HCT116 (cell line): ENCODE results near the gene PAFAH1B1. TPM values are rescaled to one million over a fixed set of nuclear protein-coding genes. Genes with fewer than 3 reads are reported as not detected.

Experiments used
- ATAC-seq: fragments of 200-7000 bp; cut with Tn5 transposase; 2 replicates; pipeline ENCODE4 v1.9.1; 2020; ENCODE audit warnings: mild to moderate bottlenecking, moderate library complexity
- BruUV-seq: library from RNA; stranded (reverse); fragments of 400-500 nt; replicated peaks from 2 replicates; lab custom pipeline; 2021; lab: Mats Ljungman, UMichigan
- CTCF ChIA-PET: fragments of 300-600 bp; sonication (Branson Sonifier 250); formaldehyde crosslinking; loops from one replicate; lab custom pipeline; 2021; ENCODE audit warnings: antibody characterized with exemption; lab: Charles Lee
- POLR2A ChIA-PET: fragments of 300-600, 350-600 bp; sonication (Branson Sonifier 250); formaldehyde crosslinking; loops from one replicate; lab custom pipeline; 2021; ENCODE audit warnings: antibody characterized with exemption; lab: Charles Lee
- RAD21 ChIA-PET, 2 experiments: fragments of 300-600 bp; sonication (Branson Sonifier 250); formaldehyde crosslinking; loops; one replicate each; lab custom pipeline; 2023; ENCODE audit warnings: low total read pairs in 2 of 2; ENCODE audit not compliant: uncharacterized antibody in 2 of 2, unreplicated experiment in 2 of 2, low non-redundant PET in 1 of 2; lab: Charles Lee
- DNase-seq: peaks from one replicate; pipeline ENCODE4 v3.0.0-alpha.2; 2010; ENCODE audit warnings: low read depth, low spot score
- H2AFZ ChIP-seq: fragments of 200-600 bp; shearing (Covaris generic), sonication (generic); 2 replicates; pipeline ENCODE4 v1.6.1; 2017; ENCODE audit warnings: low read depth, mixed run types, mixed read lengths, antibody characterized with exemption, low read length; ENCODE audit not compliant: poor library complexity, severe bottlenecking
- H3K27ac ChIP-seq: 2 replicates; pipeline ENCODE4 v1.5.1; 2012; ENCODE audit warnings: low read depth, low read length
- H3K27me3 ChIP-seq: fragments of 200-600 bp; sonication (generic); 2 replicates; pipeline ENCODE4 v1.6.1; 2016; ENCODE audit warnings: mixed run types, low read length, mixed read lengths; ENCODE audit not compliant: insufficient read depth
- H3K36me3 ChIP-seq, 2 experiments: fragments of 200-500 bp in 1 of 2; fragments of 200-600 bp in 1 of 2; sonication (Bioruptor generic) in 1 of 2; sonication (generic) in 1 of 2; 2 replicates each; pipeline versions ENCODE4 v1.5.1 to v1.6.1; 2014 to 2016; ENCODE audit warnings: low read length in 2 of 2, inconsistent platforms in 1 of 2, mixed read lengths in 1 of 2, mixed run types in 1 of 2; ENCODE audit not compliant: insufficient read depth in 2 of 2, control insufficient read depth in 1 of 2
- H3K4me1 ChIP-seq, 2 experiments: fragments of 200-600 bp in 1 of 2; sonication (generic) in 1 of 2; 2 replicates each; pipeline versions ENCODE4 v1.5.1 to v1.6.1; 2012 to 2017; ENCODE audit warnings: low read length in 2 of 2, inconsistent platforms in 1 of 2, mild to moderate bottlenecking in 1 of 2, mixed read lengths in 1 of 2, mixed run types in 1 of 2, moderate library complexity in 1 of 2; ENCODE audit not compliant: insufficient read depth in 2 of 2, control insufficient read depth in 1 of 2
- H3K4me2 ChIP-seq: fragments of 200-600 bp; sonication (generic); 2 replicates; pipeline ENCODE4 v1.6.1; 2017; ENCODE audit warnings: mixed run types, low read length, mixed read lengths
- H3K4me3 ChIP-seq, 2 experiments: fragments of 200-600 bp in 1 of 2; sonication (generic) in 1 of 2; replicated peaks in 1 of 2; 2 replicates each; pipeline ENCODE4 v1.5.1; 2011 to 2016; ENCODE audit warnings: low read length in 2 of 2, control low read depth in 1 of 2, low read depth in 1 of 2, mild to moderate bottlenecking in 1 of 2, mixed read lengths in 1 of 2, mixed run types in 1 of 2
- H3K79me2 ChIP-seq: fragments of 200-600 bp; sonication (generic); 2 replicates; pipeline ENCODE4 v1.6.1; 2017; ENCODE audit warnings: mild to moderate bottlenecking, mixed run types, low read length, moderate library complexity, mixed read lengths; ENCODE audit not compliant: insufficient read depth
- H3K9ac ChIP-seq: fragments of 200-600 bp; sonication (generic); 2 replicates; pipeline ENCODE4 v1.6.1; 2016; ENCODE audit warnings: low read length, mixed read lengths
- H3K9me2 ChIP-seq: fragments of 200-600 bp; sonication (generic), shearing (Covaris generic); 2 replicates; pipeline ENCODE4 v1.6.1; 2017; ENCODE audit warnings: mixed run types, mild to moderate bottlenecking, moderate library complexity; ENCODE audit not compliant: insufficient read depth
- H3K9me3 ChIP-seq, 2 experiments: fragments of 200-500 bp in 1 of 2; fragments of 200-600 bp in 1 of 2; sonication (Bioruptor generic) in 1 of 2; sonication (generic) in 1 of 2; 2 replicates each; pipeline ENCODE4 v1.6.1; 2014 to 2017; ENCODE audit warnings: low read length in 2 of 2, mixed read lengths in 2 of 2, inconsistent platforms in 1 of 2, low read depth in 1 of 2, mild to moderate bottlenecking in 1 of 2, mixed run types in 1 of 2, moderate library complexity in 1 of 2; ENCODE audit not compliant: control insufficient read depth in 1 of 2, insufficient read depth in 1 of 2
- H4K20me1 ChIP-seq: fragments of 200-600 bp; sonication (generic), shearing (Covaris generic); 2 replicates; pipeline ENCODE4 v1.6.1; 2017; ENCODE audit warnings: mixed run types, mild to moderate bottlenecking, moderate library complexity; ENCODE audit not compliant: insufficient read depth
- ELF1 ChIP-seq: IDR thresholded peaks from 2 replicates; pipeline ENCODE4 v1.6.1; 2012; ENCODE audit warnings: low read depth, borderline replicate concordance
- EZH2phosphoT487 ChIP-seq: fragments of 200-600 bp; IDR thresholded peaks from 2 replicates; pipeline ENCODE4 v1.6.1; 2018; ENCODE audit warnings: antibody characterized with exemption, borderline replicate concordance
- FOSL1 ChIP-seq: IDR thresholded peaks from 2 replicates; pipeline ENCODE4 v1.6.1; 2012; ENCODE audit warnings: low read depth
- JUND ChIP-seq: IDR thresholded peaks from 2 replicates; pipeline ENCODE4 v1.6.1; 2012
- MAX ChIP-seq: IDR thresholded peaks from 2 replicates; pipeline ENCODE4 v1.6.1; 2012
- POLR2A ChIP-seq: IDR thresholded peaks from 2 replicates; pipeline ENCODE4 v1.7.0; 2011; ENCODE audit warnings: borderline replicate concordance; ENCODE audit not compliant: insufficient read depth, insufficient read length; ENCODE audit errors: extremely low read depth
- REST ChIP-seq: IDR thresholded peaks from 2 replicates; pipeline ENCODE4 v1.6.1; 2012; ENCODE audit warnings: low read depth
- SIN3A ChIP-seq: IDR thresholded peaks from 2 replicates; pipeline ENCODE4 v1.6.1; 2012; ENCODE audit warnings: low read depth
- SRF ChIP-seq: IDR thresholded peaks from 2 replicates; pipeline ENCODE4 v1.6.1; 2012; ENCODE audit warnings: low read depth
- YY1 ChIP-seq: IDR thresholded peaks from 2 replicates; pipeline ENCODE4 v1.6.1; 2011; ENCODE audit warnings: low read length, low read depth, moderate library complexity, mild to moderate bottlenecking; ENCODE audit not compliant: insufficient replicate concordance; ENCODE audit errors: extremely low read depth
- ZFX ChIP-seq: fragments of 450-650 bp; IDR thresholded peaks from 2 replicates; pipeline ENCODE4 v1.6.1; 2017
- intact Hi-C: fragments of 100-400 bp; cut with micrococcal nuclease; formaldehyde crosslinking; loops from 2 replicates; pipeline ENCODE4 v1.10.0; 2022
- total RNA-seq: library from RNA; stranded (reverse); gene quantifications from one replicate; pipeline ENCODE4 v1.2.1, GENCODE V29; 2021; ENCODE audit not compliant: unreplicated experiment

The PAFAH1B1 gene
- total RNA-seq, 1 experiment from 2014 or later = 113 TPM

GRCh38 chr17:2635241-2635640, 41.8 kb downstream of the PAFAH1B1 start:
- H2AFZ ChIP-seq = no peak overlapping the region
- BruUV-seq = no TSS peak
- H3K4me2 ChIP-seq = peak overlapping the region; percentile 54
- ChIA-PET CTCF (interaction anchor here (1.0 kb wide), 1 partner anchor 26 kb away, joined by 3 read pairs; no protein-coding TSS in a partner anchor), POLR2A (no interaction called here), RAD21 (no interaction called here)
- peak overlapping the region; percentile 78; the same call in 1 of the 2 replicates for H3K27ac ChIP-seq
- peaks cover 44 to 54% of the 10 kb centered on the region in 2 experiments for H3K4me1 ChIP-seq
- no peak for ATAC-seq
- H3K9me3 ChIP-seq = no peaks in the 10 kb centered on the region
- H4K20me1 ChIP-seq = peaks cover 58% of the 10 kb centered on the region; the same call in 1 of the 2 replicates
- peaks cover 4 to 6% of the 10 kb centered on the region in 2 experiments; a peak in 3 of 4 replicates for H3K36me3 ChIP-seq
- H3K27me3 ChIP-seq = no peaks in the 10 kb centered on the region
- H3K9ac ChIP-seq = peak overlapping the region; percentile 10; the same call in 1 of the 2 replicates
- TF ChIP-seq SRF (no peak), REST (no peak), YY1 (no peak), ZFX (no peak), MAX (no peak), SIN3A (no peak), ELF1 (no peak), JUND (no peak), EZH2phosphoT487 (no peak), FOSL1 (no peak), POLR2A (no peak)
- TF ChIP-seq, all 23 proteins: peak for 0
- DNase-seq = no peak
- Histone ChIP-seq H3K4me3 (0 out of 4 replicates have a peak overlapping the region, but pooled peaks of 1 of the 2 experiments have one; percentile 20), H3K79me2 (peaks cover 93% of the 10 kb centered on the region), H3K9me2 (no peaks in the 10 kb centered on the region)
- intact Hi-C loops = no loop called here
